AG04449 (cell line): ENCODE measurements around the gene ITPKA.

Source experiments
- CTCF ChIA-PET: fragments of 350-600 bp; formaldehyde crosslinking; extraction: SDS; loops from one replicate; lab custom pipeline; 2021; ENCODE audit warnings: antibody characterized with exemption; lab: Yijun Ruan, JAX
- POLR2A ChIA-PET: fragments of 400-600, 350-600 bp; formaldehyde crosslinking; extraction: SDS; loops from one replicate; lab custom pipeline; 2020; ENCODE audit warnings: antibody characterized with exemption, inconsistent platforms; lab: Yijun Ruan, JAX
- DNase-seq: peaks from one replicate; pipeline ENCODE4 v3.0.0-alpha.2; 2010; ENCODE audit warnings: low read depth, low spot score
- H3K4me3 ChIP-seq: 2 replicates; pipeline ENCODE4 v1.5.1; 2011; ENCODE audit warnings: low read depth, mild to moderate bottlenecking, control low read depth, low read length
- TF ChIP-seq, protein P1 (sequence below): IDR thresholded peaks from one replicate; pipeline ENCODE4 v1.5.1; 2011; ENCODE audit warnings: mild to moderate bottlenecking, moderate library complexity, low read length, control low read depth, inconsistent platforms; ENCODE audit not compliant: insufficient read depth; ENCODE audit errors: missing control alignments

Gene ITPKA

DNA sequence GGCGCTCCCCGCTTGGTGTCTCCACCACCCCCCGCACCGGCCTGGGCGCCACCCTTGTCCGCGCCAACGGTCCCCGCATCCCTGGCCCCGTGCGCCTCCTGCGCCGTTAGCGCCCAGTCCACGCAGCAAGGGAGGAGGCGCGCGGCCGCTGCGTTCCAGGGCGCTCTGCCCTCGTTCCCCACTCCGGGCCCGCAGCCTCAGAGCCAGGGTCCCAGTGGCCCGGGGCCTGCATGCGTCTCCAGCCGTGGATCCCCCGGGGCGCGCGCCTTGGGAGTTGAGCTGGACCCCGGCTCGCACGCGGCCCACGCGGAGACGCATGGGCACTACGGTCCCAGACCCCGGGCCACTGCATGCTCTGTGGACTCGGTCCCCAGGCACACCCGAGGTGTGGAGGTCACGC, 7.4 kb upstream of the ITPKA start:
- POLR2A ChIA-PET, result no interaction called here
- CTCF ChIA-PET, result no interaction called here
- TF ChIP-seq, protein P1, sequence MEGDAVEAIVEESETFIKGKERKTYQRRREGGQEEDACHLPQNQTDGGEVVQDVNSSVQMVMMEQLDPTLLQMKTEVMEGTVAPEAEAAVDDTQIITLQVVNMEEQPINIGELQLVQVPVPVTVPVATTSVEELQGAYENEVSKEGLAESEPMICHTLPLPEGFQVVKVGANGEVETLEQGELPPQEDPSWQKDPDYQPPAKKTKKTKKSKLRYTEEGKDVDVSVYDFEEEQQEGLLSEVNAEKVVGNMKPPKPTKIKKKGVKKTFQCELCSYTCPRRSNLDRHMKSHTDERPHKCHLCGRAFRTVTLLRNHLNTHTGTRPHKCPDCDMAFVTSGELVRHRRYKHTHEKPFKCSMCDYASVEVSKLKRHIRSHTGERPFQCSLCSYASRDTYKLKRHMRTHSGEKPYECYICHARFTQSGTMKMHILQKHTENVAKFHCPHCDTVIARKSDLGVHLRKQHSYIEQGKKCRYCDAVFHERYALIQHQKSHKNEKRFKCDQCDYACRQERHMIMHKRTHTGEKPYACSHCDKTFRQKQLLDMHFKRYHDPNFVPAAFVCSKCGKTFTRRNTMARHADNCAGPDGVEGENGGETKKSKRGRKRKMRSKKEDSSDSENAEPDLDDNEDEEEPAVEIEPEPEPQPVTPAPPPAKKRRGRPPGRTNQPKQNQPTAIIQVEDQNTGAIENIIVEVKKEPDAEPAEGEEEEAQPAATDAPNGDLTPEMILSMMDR, result no peak
- no peak overlapping the region for H3K4me3 ChIP-seq
- no peak for DNase-seq

DNA sequence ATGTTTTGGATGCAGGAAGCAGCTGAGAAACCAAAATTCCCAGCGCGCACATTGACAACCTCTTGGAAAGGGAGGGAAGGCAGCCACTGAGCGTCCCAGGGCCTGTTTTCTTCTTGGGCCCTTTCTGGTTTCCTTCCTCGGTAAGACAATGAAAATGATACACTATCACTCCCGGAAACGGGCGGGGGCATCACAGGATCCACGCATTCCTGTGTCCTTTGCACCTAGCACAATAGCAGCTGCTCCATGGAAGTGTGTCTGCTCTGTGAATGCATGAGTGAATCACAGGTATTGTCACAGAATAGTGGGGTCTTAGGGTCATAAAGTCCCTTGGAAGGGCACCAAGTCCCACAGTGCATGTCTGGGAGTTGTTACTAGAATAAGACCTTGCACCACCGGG, 6.3 kb upstream of the ITPKA start:
- no peak overlapping the region for H3K4me3 ChIP-seq
- CTCF ChIA-PET, result interaction anchor here (1.1 kb wide), 1 partner anchor 21 kb away, joined by 3 read pairs; no protein-coding TSS in a partner anchor
- no peak for DNase-seq
- TF ChIP-seq, protein P1, result no peak
- POLR2A ChIA-PET, result no interaction called here

DNA sequence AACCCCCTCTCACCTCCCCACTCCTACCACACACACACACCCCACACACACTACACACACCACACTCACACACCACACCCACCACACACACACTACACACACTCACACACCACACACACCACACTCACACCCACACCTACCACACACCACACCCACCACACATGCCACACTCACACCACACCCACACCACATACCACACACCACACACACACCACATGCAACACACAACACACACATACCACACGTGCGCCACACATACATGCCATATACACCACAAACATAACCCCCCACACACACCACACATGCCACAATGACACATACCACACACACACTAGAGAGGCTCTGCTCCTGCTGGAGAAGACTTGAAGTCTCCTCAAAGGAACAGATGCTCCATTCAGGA, 5.9 kb upstream of the ITPKA start:
- TF ChIP-seq, protein P1, result no peak
- DNase-seq, result no peak
- ChIA-PET POLR2A (no interaction called here), CTCF (interaction anchor here (1.1 kb wide), 1 partner anchor 22 kb away, joined by 3 read pairs; no protein-coding TSS in a partner anchor)
- H3K4me3 ChIP-seq, result no peak overlapping the region

DNA sequence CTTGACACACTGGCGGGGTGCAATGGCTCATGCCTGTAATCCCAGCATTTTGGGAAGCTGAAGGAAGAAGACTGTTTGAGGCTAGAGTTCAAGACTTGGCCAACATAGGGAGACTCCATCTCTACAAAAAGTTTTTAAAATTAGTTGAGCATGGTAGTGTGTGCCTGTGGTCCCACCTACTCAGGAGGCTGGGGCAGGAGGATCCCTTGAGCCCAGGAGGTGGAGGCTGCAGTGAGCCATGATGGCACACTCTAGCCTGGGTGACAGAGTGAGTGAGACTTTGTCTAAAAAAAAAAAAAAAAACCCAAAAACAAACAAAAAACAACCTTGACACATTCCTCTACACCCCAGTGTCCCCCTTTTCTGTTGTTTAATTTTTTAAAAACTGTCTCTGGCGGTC, 4.0 kb upstream of the ITPKA start:
- no peak overlapping the region for H3K4me3 ChIP-seq
- TF ChIP-seq, protein P1, result no peak
- ChIA-PET POLR2A (no interaction called here), CTCF (no interaction called here)
- no peak for DNase-seq

DNA sequence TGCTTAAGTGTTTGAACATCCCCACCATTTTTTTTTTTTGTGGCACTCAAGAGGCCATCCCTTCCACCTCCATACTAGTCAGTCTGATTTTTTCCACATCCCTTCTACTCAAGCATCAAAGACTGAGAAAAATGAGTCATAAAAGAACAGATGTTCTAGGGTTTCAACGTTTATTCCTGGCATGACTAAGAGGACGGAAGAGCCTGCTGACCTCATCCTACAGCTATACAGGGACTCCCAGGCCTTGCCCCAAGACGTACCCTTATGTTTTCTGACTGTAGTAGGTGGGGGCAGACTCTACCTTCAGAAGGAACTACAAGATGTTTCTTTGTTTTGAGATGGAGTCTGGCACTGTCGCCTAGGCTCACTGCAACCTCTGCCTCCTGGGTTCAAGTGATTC, 3.3 kb upstream of the ITPKA start:
- peak; percentile 85 for DNase-seq
- ChIA-PET CTCF (no interaction called here), POLR2A (no interaction called here)
- TF ChIP-seq, protein P1, result no peak
- H3K4me3 ChIP-seq, result no peak overlapping the region

DNA sequence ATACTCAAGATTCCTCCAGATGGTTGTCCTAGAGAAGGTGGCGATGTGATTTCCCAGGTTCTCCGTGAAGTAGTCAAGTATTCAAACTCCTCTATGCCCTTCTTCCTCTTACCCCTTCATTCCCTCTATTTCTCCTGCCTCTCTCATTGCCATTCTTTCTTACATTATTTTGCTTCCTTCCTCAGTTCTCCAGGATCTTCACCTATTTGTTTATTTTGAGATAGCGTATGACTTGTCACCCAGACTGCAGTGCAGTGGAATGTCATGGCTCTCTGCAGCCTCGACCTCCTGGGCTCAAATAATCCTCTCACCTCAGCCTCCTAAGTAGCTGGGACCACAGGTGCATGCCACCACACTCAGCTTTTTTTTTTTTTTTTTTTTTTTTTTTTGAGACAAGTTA, 1.8 kb upstream of the ITPKA start:
- no peak overlapping the region for H3K4me3 ChIP-seq
- TF ChIP-seq, protein P1, result no peak
- POLR2A ChIA-PET, result no interaction called here
- CTCF ChIA-PET, result no interaction called here
- no peak for DNase-seq
